NCI-H510A (cell line): ENCODE results near the gene TRAF3.

Experiments used
- DNase-seq: peaks from one replicate; lab custom pipeline; 2025; lab: John Stamatoyannopoulos, UW

TRAF3 gene

GRCh38 chr14:102778338-102779083 is 1.3 kb downstream of the TRAF3 start:
- DNase-seq, result no peak

DNA sequence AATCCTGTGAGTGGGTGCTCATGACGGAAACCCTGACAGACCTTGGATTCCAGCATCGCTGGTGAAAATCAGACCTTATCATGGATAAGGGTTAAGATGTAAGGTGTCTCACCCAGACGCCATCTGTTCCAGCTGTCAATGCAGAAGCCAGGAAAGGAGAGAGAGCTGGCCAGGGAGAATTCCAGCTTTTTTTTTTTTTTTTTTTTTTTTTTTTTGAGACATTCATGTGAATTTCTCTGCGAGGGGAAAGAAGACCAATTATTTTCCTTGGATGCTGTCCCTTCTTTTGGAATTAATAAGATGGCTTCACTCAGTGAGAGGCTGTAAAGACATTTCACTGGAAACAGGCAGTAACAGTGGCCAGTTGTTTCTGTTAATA is 1.8 kb downstream of the TRAF3 start:
- DNase-seq, result no peak

- no peak for DNase-seq
Measured at GRCh38 chr14:102779574-102780315, 2.5 kb downstream of the TRAF3 start.

DNA sequence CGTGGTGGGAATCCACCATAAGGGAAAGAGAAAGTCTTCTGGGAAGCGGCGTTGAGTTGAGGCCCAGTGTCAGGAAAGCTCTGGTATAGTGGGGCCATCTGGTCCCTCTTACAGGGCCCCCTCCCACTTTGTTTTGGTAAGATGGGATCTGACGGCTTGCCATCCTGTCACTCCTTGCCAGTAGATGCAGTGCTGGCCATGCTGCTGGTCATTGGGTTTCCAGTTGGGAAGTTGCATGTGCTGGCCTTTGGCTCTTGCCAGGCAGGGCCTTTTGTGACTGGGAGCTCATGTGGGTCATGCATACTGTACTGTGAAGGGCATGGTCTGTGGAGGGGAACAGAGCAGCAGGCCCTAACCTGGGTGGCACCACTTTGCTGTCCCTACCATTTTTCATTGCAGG is 3.8 kb downstream of the TRAF3 start:
- no peak for DNase-seq

DNA sequence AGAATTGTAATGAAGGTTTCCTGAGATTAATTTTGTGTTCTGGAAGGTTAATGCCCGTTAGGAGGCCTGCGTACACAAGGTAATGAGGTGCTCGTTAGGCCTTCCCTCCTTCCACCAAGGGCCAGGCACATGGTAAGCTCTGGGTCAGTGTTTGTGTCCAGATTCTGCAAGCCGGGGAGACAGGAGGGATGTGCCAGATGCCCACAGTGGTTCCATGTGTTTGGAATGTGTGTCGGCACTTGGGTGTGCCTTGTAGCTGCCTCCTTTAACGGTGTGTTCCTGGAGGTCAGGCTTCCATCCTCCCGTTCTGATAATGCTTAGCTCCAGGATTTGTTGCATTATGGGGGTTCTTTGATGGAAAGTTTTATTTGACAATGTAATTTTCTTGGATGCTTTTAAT is 5.7 kb downstream of the TRAF3 start:
- no peak for DNase-seq

- DNase-seq, result no peak
Measured at GRCh38 chr14:102784892-102785594, 7.8 kb downstream of the TRAF3 start.

DNA sequence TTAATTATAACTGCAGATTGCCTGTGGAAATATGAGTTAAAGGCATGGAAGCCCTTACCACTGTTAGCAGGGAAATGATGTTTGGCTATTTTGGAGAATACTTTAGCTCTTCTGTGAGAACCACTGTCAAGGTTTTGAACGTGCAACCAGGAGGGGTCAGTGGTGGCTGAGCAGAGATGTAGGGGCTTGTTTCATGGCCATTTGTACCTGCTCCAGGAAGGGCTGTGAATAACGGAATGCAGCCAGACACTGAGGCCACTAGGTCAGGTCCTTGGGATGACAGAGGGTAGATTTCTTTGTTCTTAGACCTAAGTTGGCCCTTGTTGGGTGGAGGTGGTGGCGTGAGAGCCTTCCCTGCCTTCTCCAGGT is 8.3 kb downstream of the TRAF3 start:
- no peak for DNase-seq

- no peak for DNase-seq
Measured at GRCh38 chr14:102786768-102787167, 9.5 kb downstream of the TRAF3 start.

DNA sequence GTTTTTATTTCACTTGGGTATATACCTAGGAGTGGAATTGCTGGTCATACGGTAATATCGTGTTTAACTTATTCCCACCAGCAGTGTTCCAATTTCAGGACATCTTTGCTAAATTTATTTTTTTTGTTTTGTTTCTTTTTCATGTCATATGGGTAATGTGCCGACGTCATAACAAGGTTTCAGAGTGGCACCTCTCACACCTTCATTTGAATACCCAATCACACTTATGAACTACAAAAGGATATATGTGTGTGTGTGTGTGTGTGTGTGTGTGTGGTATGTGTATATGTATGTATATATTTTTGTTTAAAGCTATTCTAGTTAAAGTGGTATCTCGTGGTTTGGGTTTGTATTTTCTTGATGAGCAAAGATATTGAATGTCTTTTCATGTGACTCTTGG is 12.1 kb downstream of the TRAF3 start:
- no peak for DNase-seq

DNA sequence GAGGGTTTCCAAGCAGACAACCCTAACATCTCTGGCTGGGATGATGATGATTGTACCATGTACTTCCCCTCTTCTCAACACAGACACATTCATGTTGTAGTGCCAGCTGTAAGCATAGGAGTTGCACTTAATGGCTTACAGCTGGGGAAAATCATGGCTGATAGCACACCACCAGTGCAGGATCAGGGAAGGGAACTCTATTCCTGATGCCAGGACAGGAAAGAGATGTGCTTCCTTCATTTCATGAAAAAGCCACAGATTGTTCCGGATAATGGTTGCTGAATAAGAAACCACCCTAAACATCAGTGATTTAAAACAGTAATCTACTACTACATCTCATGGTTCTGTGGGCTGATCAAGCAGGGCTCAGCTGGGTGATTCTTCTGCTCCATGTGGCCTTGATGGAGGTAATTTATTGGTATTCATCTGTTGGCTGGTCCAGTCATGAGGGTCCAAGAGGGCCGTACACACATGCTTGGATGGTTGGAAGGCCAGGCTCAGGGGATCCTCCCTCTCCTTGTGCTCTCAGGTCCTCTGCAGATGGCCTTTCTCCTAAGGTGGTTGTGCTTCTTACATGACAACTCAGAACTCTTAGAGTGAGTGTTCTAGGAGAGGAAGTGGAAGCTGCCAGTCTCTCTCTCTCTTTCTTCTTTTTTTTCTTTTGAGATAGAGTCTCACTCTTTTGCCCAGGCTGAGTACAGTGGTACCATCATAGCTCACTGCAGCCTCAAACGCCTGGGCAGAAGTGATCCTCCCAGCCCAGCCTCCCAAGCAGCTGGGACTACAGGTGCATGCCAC is 16.5 kb downstream of the TRAF3 start:
- no peak for DNase-seq

DNA sequence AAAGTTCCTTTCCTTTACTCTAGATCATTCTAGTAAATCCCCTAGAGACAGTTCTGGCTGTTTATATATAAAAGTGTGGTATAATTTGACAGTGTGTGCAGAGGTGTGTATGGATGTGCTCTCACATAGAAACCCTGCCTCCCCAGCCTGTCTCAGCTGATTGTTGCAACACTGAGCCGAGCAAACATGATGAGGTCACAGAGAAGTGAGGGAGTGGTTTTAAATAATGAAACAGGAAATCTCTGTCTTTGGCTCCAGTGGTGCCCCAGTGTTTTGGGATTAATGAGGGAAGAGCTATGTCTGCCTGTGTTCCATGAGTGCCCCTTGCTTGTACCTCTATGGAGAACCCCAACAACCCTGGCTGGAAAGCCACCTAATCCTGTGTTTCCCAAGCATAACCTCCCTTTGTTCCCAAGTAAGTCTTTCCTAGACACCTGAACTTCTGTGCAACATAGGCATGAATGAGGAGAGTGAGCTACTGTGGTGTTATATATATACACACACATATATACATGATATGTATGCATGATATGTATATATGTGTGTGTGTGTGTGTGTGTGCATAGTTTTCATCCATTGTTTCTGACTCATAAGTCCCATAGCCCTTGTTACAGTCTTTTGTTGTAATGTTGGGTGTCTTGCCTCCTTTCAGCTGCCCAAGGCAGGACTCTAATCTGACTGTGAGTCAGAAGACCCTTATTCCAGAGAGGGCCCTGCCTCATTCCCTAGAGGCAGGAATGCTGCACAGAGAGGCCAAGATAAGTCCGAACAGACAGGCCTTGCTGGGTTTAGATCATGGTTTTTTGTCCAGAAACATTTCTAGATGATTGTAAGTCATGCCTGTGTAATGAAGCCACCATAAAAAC is 18.0 kb downstream of the TRAF3 start:
- DNase-seq, result peak; percentile 48

DNA sequence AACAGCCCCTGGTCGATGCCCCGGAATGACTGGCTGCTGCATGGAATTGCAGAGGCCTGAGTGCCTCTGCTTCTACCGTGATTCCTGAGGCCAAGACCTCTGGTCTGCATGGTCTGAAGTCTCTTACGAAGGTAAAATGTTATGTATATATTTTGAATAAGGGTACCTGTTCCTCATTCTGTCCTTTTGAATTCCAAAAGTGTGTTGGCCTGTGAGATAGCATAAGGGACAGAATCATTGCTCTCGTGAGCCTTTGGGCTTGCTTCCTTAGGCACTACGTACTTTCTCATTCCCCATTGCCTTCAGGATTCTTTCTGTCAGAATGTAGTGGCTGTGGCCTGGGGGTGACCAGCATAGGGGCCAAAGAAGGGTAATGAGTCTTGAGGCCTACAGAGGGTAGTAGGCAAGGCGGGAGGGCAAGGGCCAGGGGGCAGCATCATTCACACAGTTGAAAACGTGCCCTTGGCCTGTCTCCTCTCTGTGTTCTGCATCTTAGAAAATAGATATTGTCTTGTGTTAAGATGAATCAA is 19.5 kb downstream of the TRAF3 start:
- DNase-seq, result no peak

- no peak for DNase-seq
Measured at GRCh38 chr14:102798926-102799325, 21.7 kb downstream of the TRAF3 start.

DNA sequence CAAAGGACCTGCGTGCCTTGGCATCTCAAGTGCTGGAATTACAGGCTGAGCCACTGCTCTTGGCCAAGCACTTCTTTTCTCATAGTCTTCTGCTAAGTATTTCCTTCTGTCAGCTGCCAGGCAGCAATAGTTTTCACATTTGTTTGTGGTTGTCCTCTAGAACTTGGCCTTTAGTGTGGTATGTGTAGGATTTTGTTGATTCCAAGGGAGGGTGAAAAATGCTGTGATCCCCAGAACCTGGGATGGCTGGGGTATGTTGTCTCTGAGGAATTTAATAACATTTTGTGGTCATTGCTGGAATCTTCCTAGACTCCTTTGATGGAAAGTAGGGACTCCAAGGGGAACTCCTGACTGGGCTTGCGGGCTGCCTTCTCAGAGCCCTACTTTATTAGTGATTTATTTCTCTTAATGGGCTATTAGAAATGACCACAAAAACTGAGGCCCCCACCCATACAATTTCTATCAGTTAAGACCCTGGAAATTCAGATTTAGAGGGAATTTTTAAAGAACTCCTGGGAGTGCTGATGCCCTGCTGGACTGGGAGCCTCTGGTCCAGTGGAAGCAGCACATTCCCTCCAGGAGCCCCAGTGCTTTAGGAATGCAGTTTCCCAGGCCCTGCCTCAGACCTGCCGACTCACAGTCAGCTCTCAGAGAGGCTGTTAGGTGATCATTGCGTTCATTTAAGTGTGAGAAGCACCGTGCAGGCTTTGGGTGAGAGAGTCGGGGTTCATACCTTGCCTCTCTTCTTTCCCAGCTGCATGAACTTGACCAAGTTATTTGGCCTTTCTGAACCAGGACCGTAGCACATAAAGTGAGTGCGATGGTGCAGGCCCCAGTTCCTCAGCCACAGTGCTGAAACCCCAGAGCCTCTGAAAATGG is 22.7 kb downstream of the TRAF3 start:
- no peak for DNase-seq

DNA sequence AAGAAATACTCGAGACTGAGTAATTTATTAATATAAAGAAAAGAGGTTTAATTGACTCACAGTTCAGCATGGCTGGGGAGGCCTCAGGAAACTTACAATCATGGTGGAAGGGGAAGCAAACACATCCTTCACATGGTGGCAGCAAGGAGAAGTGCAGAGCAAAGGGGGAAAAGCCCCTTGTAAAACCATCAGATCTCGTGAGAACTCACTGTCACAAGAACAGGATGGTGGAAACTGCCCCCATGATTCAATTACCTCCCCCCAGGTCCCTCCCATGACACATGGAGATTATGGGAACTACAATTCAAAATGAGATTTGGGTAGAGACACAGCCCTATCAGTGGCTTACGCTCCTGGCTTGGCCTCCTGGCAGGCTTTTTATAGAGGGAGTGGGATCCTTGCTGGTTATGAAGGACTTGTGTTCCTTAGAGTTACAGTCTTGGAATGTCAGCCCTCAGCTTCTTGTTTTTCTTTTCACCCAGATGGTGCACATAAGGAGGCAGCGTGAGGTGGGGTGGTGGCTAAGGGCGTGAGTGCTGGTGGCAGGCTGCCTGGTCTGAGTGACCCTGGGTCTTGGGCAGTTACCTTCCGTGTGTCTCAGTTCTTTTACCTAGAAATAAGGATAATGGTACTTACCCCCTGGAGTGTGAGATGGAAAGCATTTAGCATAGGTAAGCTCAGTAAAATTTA is 25.7 kb downstream of the TRAF3 start:
- no peak for DNase-seq

- DNase-seq, result no peak
Measured at GRCh38 chr14:102804858-102805257, 27.6 kb downstream of the TRAF3 start.

GRCh38 chr14:102805371-102805891 is 28.2 kb downstream of the TRAF3 start:
- no peak for DNase-seq

DNA sequence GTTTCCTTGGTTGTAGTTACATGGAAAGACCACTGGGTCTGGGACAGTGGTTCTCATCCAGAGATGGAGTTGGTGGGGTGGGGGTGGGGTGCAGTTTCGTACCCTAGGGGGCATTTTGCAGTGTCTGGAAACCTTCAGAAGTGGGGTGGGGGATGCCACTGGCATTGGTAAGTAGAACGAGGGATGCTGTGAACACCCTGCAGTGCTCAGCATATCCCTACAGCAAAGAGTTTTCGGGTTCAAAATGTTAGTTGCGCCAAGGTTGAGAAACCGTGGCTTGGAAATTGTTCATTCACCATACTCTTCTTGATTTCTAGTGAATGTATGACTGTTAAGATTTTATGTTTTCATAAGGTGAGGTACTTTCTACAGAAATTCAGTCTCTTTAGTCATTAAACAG is 28.7 kb downstream of the TRAF3 start:
- DNase-seq, result no peak

DNA sequence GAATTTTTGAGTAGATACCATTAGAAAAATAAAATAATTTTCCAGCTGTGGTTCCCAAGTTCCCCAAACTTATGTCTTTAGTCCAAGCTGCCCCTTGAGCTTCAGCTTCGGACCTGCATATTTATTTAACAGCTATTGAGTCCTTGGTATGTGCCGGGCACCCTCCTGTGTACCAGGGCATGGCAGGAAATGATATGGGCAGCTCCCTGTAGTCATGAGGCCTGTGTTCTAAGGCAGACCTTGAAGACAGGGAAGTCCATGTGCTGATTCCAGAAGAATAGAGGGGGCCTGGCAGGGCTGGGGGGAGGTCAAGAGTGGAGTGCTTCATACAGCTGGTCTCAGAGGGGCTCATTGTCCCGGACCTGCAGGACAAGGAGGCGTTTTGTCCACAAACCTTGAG is 29.2 kb downstream of the TRAF3 start:
- no peak for DNase-seq
